Adrenal gland (tissue), 12 donors: ENCODE results near the gene SAMD13. TPM values are rescaled to one million over a fixed set of nuclear protein-coding genes. Genes with fewer than 3 reads are reported as not detected.

ENCODE experiments used
- DNase-seq, 7 donors: peaks; one replicate each; pipeline ENCODE4 v3.0.0-alpha.2; 2019 to 2020
- H3K27ac ChIP-seq, 5 donors: fragments of 200-600 bp; sonication (generic) in 4 of 5; 1 replicate in 3 of 5; 2 replicates in 2 of 5; pipeline versions ENCODE4 v1.5.1 to v1.8.0; 2016 to 2020; ENCODE audit warnings: mild to moderate bottlenecking in 1 of 5
- H3K27me3 ChIP-seq: fragments of 200-600 bp; 2 replicates; pipeline ENCODE4 v1.8.0; 2021
- H3K36me3 ChIP-seq, 2 donors: fragments of 200-600 bp; replicated peaks in 1 of 2; 1 replicate in 1 of 2; 2 replicates in 1 of 2; pipeline versions ENCODE4 v1.5.1 to v1.8.0; 2018 to 2022
- H3K4me1 ChIP-seq, 2 donors: fragments of 200-600 bp; replicated peaks in 1 of 2; 1 replicate in 1 of 2; 2 replicates in 1 of 2; pipeline versions ENCODE4 v1.5.1 to v1.8.0; 2018 to 2021
- H3K4me3 ChIP-seq, 4 donors: fragments of 200-600 bp; sonication (generic) in 3 of 4; one replicate each; pipeline ENCODE4 v1.5.1; 2016 to 2018
- H3K9me3 ChIP-seq, 3 donors: fragments of 200-600 bp; sonication (generic) in 1 of 3; replicated peaks in 1 of 3; 1 replicate in 2 of 3; 2 replicates in 1 of 3; pipeline versions ENCODE4 v1.5.1 to v1.8.0; 2016 to 2021
- POLR2A ChIP-seq, 2 donors: fragments of 450-650 bp; IDR thresholded peaks; one replicate each; pipeline ENCODE4 v1.6.1; 2017; ENCODE audit warnings: antibody characterized with exemption in 2 of 2, mild to moderate bottlenecking in 2 of 2, moderate library complexity in 1 of 2
- WGBS, 4 donors: extraction: QIAGEN DNeasy Blood & Tissue Kit in 2 of 4; methylation state at CpG; one replicate each; pipeline versions ENCODE4 v1.1.5 to v1.1.7; 2013 to 2017; 5-methylcytosine and 5-hydroxymethylcytosine counted together
- intact Hi-C, 2 donors: fragments of 100-400 bp; cut with DNase I; formaldehyde crosslinking; loops; one replicate each; pipeline versions ENCODE4 v1.14.1 to v1.15.0; 2022 to 2023
- polyA plus RNA-seq, 3 donors: library from polyadenylated mRNA; stranded (reverse); fragments of 200-250 nt in 2 of 3; fragments of 350-450 nt in 1 of 3; fragmentation: Illumina TruSeq in 1 of 3; extraction: RNeasy Lipid Tissue Mini Kit (QIAGEN cat#74804) in 1 of 3; gene quantifications; one replicate each; pipeline ENCODE4 v1.2.3, GENCODE V29; 2013 to 2014
- total RNA-seq, 9 donors: library from RNA; depleted of rRNA in 4 of 9; stranded (reverse); fragments of >200 nt in 4 of 9; fragments of 120-200 nt in 1 of 9; fragmentation: NEBNext Ultra II Directional in 1 of 9; extraction: Animal tissue kit (Norgen Biotek cat#: 25700) in 1 of 9; gene quantifications; one replicate each; pipeline versions ENCODE4 v1.1.0 to v1.2.4, GENCODE V29; 2013 to 2023
- TF ChIP-seq, protein P1 (sequence below), 6 experiments: fragments of 450-650 bp in 4 of 6; fragments of 200-600 bp in 2 of 6; sonication (generic) in 1 of 6; IDR thresholded peaks; 1 replicate in 5 of 6; 2 replicates in 1 of 6; pipeline versions ENCODE4 v1.5.1 to v1.8.0; 2016 to 2021; ENCODE audit warnings: antibody characterized with exemption in 6 of 6, mild to moderate bottlenecking in 2 of 6, moderate library complexity in 1 of 6
- donor health status: healthy with polysubstance abuse.
- donor health status: Bipolar disorder and iron deficiency.
- donor health status: DM: yes; HTN: yes; CAD: no.
- donor health status: DM: no; HTN: no; CAD: no.
- donor health status: DM: no; HTN: no; CAD: no.
- donor health status: DM: yes; HTN: yes; CAD: no.

Gene SAMD13
- total and polyA plus RNA-seq, 12 donors: 1.0 to 8.0 (median 3.4) TPM

DNA sequence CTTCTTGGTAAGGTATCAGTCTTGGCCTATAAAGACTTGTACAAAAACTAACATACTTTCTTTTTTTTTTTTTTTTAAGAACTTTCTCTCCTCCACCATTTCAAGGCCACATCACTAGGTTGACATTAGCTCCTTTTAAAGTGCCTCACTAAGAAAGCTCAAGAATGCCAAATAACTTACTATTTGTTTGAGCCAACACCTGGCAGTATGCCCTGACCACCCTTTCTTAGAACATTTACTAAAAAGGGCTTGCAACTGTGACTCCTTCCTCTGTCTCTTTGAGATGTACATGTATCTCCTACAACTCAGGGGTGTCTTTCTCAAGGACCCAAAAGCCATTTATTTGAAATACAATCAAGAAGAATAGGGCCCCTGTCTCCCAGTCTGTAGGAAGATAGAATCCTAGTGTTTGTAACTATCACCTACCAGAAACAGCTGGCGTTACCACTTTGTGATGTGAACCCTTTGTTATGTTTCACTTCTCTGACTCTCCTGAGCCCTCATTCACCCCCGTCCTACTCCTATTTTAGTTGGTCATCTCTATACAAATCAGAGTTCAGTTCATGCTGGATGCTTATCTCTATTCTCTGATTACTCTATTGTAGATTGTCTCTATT lies 12.2 kb upstream of the SAMD13 start:
- 91 to 95% (median 95%) methylated on average over 2 of the region's 2 CpGs for WGBS, 4 donors
- Histone ChIP-seq H3K27ac (no peak overlapping the region), H3K4me3 (no peak overlapping the region), H3K36me3 (no peaks in the 10 kb centered on the region), H3K4me1 (no peaks in the 10 kb centered on the region), H3K27me3 (no peaks in the 10 kb centered on the region), H3K9me3 (no peaks in the 10 kb centered on the region)
- no peak for DNase-seq
- TF ChIP-seq, protein P1, sequence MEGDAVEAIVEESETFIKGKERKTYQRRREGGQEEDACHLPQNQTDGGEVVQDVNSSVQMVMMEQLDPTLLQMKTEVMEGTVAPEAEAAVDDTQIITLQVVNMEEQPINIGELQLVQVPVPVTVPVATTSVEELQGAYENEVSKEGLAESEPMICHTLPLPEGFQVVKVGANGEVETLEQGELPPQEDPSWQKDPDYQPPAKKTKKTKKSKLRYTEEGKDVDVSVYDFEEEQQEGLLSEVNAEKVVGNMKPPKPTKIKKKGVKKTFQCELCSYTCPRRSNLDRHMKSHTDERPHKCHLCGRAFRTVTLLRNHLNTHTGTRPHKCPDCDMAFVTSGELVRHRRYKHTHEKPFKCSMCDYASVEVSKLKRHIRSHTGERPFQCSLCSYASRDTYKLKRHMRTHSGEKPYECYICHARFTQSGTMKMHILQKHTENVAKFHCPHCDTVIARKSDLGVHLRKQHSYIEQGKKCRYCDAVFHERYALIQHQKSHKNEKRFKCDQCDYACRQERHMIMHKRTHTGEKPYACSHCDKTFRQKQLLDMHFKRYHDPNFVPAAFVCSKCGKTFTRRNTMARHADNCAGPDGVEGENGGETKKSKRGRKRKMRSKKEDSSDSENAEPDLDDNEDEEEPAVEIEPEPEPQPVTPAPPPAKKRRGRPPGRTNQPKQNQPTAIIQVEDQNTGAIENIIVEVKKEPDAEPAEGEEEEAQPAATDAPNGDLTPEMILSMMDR (IDR thresholded peaks at IDR 0.05): no peak
- no peak for TF ChIP-seq POLR2A (IDR thresholded peaks at IDR 0.05)
- intact Hi-C loops: no loop called here

DNA sequence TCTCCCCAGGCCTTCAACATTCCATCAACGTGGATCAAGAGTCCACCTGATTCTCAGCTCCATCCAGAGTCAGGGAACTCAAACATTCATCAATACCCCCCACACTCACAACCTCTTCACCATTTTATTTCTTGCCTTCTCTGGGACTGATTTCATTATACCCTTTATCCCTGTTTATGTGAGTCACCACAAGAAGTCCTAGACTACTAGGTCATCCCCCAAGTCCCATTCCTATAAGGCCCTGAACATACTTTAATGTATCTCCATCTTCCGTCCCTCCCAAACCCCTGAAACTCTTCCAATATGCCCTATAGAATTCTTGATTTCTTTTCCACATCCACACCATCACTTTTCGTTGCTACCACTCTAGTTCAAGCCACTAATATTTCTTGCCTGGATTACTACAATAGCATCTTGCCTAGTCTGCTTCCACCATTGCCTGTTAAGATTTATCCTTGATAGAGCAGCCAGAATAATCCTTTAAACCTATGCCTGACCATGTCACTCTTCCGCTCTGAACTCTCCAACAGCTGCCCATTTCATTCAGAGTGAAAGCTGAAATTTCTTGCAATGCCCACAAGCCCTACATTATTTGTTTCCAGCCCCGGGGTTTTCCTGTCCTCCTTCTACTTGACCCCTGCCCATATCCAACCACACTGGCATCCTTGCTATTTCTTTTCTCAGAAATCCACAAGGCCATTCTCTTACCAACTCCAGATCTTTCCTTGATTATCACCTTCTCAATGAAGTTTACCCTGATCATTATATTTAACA lies 9.4 kb upstream of the SAMD13 start:
- Histone ChIP-seq H3K4me1 (no peaks in the 10 kb centered on the region), H3K4me3 (no peak overlapping the region), H3K27me3 (no peaks in the 10 kb centered on the region), H3K27ac (no peak overlapping the region), H3K9me3 (no peaks in the 10 kb centered on the region), H3K36me3 (no peaks in the 10 kb centered on the region)
- intact Hi-C loops: no loop called here
- WGBS, 4 donors: 87 to 89% (median 88%) methylated on average over 5 of the region's 5 CpGs
- TF ChIP-seq, protein P1 (IDR thresholded peaks at IDR 0.05): no peak
- TF ChIP-seq POLR2A (IDR thresholded peaks at IDR 0.05): no peak
- DNase-seq: no peak

DNA sequence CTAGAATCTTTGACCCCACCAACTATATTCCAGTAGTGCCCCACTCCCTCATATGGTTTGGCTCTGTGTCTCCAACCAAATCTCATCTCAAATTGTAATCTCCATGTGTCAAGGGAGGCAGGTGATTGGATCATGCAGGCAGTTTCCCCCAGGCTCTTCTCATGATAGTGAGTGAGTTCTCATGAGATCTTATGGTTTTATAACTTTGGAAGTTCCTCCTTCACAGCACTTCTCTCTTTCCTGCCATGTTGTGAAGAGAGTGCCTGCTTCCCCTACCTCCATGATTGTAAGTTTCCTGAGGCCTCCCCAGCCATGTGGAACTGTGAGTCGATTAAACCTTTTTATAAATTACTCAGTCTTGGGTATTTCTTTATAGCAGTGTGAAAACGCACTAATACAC lies 7.7 kb upstream of the SAMD13 start:
- H3K9me3 ChIP-seq: no peaks in the 10 kb centered on the region
- H3K27ac ChIP-seq: no peak overlapping the region
- H3K27me3 ChIP-seq: no peaks in the 10 kb centered on the region
- H3K4me1 ChIP-seq: no peaks in the 10 kb centered on the region
- intact Hi-C loops: no loop called here
- no peak overlapping the region for H3K4me3 ChIP-seq
- no peaks in the 10 kb centered on the region for H3K36me3 ChIP-seq
- 85 to 97% (median 94%) methylated on average over 2 of the region's 2 CpGs for WGBS, 4 donors
- TF ChIP-seq, protein P1 (IDR thresholded peaks at IDR 0.05): no peak
- no peak for TF ChIP-seq POLR2A (IDR thresholded peaks at IDR 0.05)
- no peak for DNase-seq

DNA sequence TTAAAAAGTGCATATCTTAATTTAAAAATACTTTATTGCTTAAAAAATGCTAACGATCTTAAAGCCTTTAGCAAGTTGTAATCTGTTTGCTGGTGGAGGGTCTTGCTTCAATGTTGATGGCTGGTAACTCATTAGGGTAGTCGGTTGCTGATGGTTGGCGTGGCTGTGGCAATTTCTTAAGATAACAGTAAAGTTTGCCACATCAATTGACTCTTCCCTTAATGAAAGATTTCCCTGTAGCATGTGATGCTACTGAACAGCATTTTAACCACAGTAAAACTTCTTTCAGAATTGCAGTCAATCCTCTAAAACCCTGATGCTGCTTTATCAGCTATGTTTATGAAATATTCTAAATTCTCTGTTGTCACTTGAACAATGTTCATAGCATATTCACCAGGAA lies 6.8 kb upstream of the SAMD13 start:
- intact Hi-C loops: no loop called here
- Histone ChIP-seq H3K4me1 (peaks cover 2 to 6% of the 10 kb centered on the region in 2 donors), H3K9me3 (no peaks in the 10 kb centered on the region), H3K27me3 (no peaks in the 10 kb centered on the region), H3K27ac (no peak overlapping the region), H3K4me3 (no peak overlapping the region), H3K36me3 (no peaks in the 10 kb centered on the region)
- no peak for DNase-seq
- 95 to 99% (median 98%) methylated on average over 3 of the region's 3 CpGs for WGBS, 4 donors
- TF ChIP-seq POLR2A (IDR thresholded peaks at IDR 0.05): no peak
- TF ChIP-seq, protein P1 (IDR thresholded peaks at IDR 0.05): no peak
